ENCODE results near the gene BMPR1B. TPM values are rescaled to one million over a fixed set of nuclear protein-coding genes. Genes with fewer than 3 reads are reported as not detected.
"Not testable (repeated sequence)": the region's sequence is repeated elsewhere in the genome, so short reads cannot be mapped to it uniquely, and the experiment has no call there.

BMPR1B gene
- total RNA-seq, 3 donors from 2014 or later = 0.36 to 3.3 (median 0.81) TPM

- TF ChIP-seq CTCF (IDR thresholded peaks at IDR 0.05) = no peak
- Histone ChIP-seq H3K9me3 (no peaks in the 10 kb centered on the region), H3K36me3 (ENCODE audit: low read depth) (no peaks in the 10 kb centered on the region), H3K4me3 (no peak overlapping the region), H3K4me1 (ENCODE audit: low read depth) (no peaks in the 10 kb centered on the region)
- intact Hi-C loops (cut with DNase I, micrococcal nuclease) = no loop called here
- DNase-seq (no peak), ATAC-seq (no peak)
Observed at GRCh38 chr4:94831607-94832006, 73.9 kb downstream of the BMPR1B start.

GRCh38 chr4:94832329-94832728, 74.6 kb downstream of the BMPR1B start:
- DNase-seq; intact Hi-C loops (cut with DNase I, micrococcal nuclease); H3K4me3 ChIP-seq; H3K36me3 ChIP-seq (ENCODE audit: low read depth); H3K4me1 ChIP-seq (ENCODE audit: low read depth); ATAC-seq; H3K9me3 ChIP-seq: not testable (repeated sequence)

- Histone ChIP-seq H3K9me3 (no peaks in the 10 kb centered on the region), H3K36me3 (ENCODE audit: low read depth) (no peaks in the 10 kb centered on the region), H3K4me3 (no peak overlapping the region), H3K4me1 (ENCODE audit: low read depth) (no peaks in the 10 kb centered on the region)
- ATAC-seq = no peak
- no peak for TF ChIP-seq CTCF (IDR thresholded peaks at IDR 0.05)
- DNase-seq = no peak
- intact Hi-C loops (cut with DNase I, micrococcal nuclease) = no loop called here
Observed at GRCh38 chr4:94833394-94833793, 75.6 kb downstream of the BMPR1B start.

- Histone ChIP-seq H3K4me3 (no peak overlapping the region), H3K4me1 (ENCODE audit: low read depth) (no peaks in the 10 kb centered on the region), H3K9me3 (no peaks in the 10 kb centered on the region), H3K36me3 (ENCODE audit: low read depth) (no peaks in the 10 kb centered on the region)
- DNase-seq (no peak), ATAC-seq (no peak)
- intact Hi-C loops (cut with DNase I, micrococcal nuclease) = no loop called here
- no peak for TF ChIP-seq CTCF (IDR thresholded peaks at IDR 0.05)
Observed at GRCh38 chr4:94834501-94834900, 76.7 kb downstream of the BMPR1B start.

GRCh38 chr4:94841166-94841863, 83.6 kb downstream of the BMPR1B start:
- H3K36me3 ChIP-seq (ENCODE audit: low read depth); ATAC-seq; H3K4me1 ChIP-seq (ENCODE audit: low read depth); H3K9me3 ChIP-seq; intact Hi-C loops (cut with DNase I, micrococcal nuclease); H3K4me3 ChIP-seq: not testable (repeated sequence)
- DNase-seq = peak in 2 of 3 donors; percentile 16 to 62

- Histone ChIP-seq H3K36me3 (ENCODE audit: low read depth) (no peaks in the 10 kb centered on the region), H3K4me3 (no peak overlapping the region), H3K9me3 (no peaks in the 10 kb centered on the region), H3K4me1 (ENCODE audit: low read depth) (no peaks in the 10 kb centered on the region)
- DNase-seq (no peak), ATAC-seq (no peak)
- intact Hi-C loops (cut with DNase I, micrococcal nuclease) = no loop called here
- no peak for TF ChIP-seq CTCF (IDR thresholded peaks at IDR 0.05)
Observed at GRCh38 chr4:94841864-94842221, 84.1 kb downstream of the BMPR1B start.

- ATAC-seq (no peak), DNase-seq (no peak)
- no peaks in the 10 kb centered on the region for H3K36me3 ChIP-seq (ENCODE audit: low read depth)
- intact Hi-C loops (cut with DNase I, micrococcal nuclease) = no loop called here
- no peak for TF ChIP-seq CTCF (IDR thresholded peaks at IDR 0.05)
- no peak overlapping the region for H3K4me3 ChIP-seq
- H3K4me1 ChIP-seq (ENCODE audit: low read depth) = no peaks in the 10 kb centered on the region
- no peaks in the 10 kb centered on the region for H3K9me3 ChIP-seq
Observed at GRCh38 chr4:94843216-94843615, 85.5 kb downstream of the BMPR1B start.
